Effector CD8-positive, alpha-beta T cell (primary cell): Measurements from ENCODE around the gene EFCAB8.
"Not testable (repeated sequence)": the region's sequence is repeated elsewhere in the genome, so short reads cannot be mapped to it uniquely, and the experiment has no call there.

Experiments
- DNase-seq: peaks from one replicate; lab custom pipeline; 2025; lab: John Stamatoyannopoulos, UW

The EFCAB8 gene

GRCh38 chr20:32842688-32843524 lies 15.8 kb upstream of the EFCAB8 start:
- no peak for DNase-seq

- no peak for DNase-seq
Observed at GRCh38 chr20:32845786-32846185, 12.9 kb upstream of the EFCAB8 start.

GRCh38 chr20:32846852-32847251 lies 11.9 kb upstream of the EFCAB8 start:
- no peak for DNase-seq

GRCh38 chr20:32847964-32848363 lies 10.8 kb upstream of the EFCAB8 start:
- DNase-seq = no peak

- no peak for DNase-seq
Observed at GRCh38 chr20:32848846-32849245, 9.9 kb upstream of the EFCAB8 start.

- no peak for DNase-seq
Observed at GRCh38 chr20:32849577-32849976, 9.1 kb upstream of the EFCAB8 start.

- no peak for DNase-seq
Observed at GRCh38 chr20:32855387-32855786, 3.3 kb upstream of the EFCAB8 start.

GRCh38 chr20:32858189-32858588 lies 534 bp upstream of the EFCAB8 start:
- DNase-seq = no peak

GRCh38 chr20:32861446-32861845 lies 2.7 kb downstream of the EFCAB8 start:
- no peak for DNase-seq

- DNase-seq = no peak
Observed at GRCh38 chr20:32869562-32869961, 10.8 kb downstream of the EFCAB8 start.

GRCh38 chr20:32870526-32870925 lies 11.8 kb downstream of the EFCAB8 start:
- DNase-seq = not testable (repeated sequence)

GRCh38 chr20:32870985-32871384 lies 12.3 kb downstream of the EFCAB8 start:
- no peak for DNase-seq

GRCh38 chr20:32871627-32872160 lies 13.0 kb downstream of the EFCAB8 start:
- no peak for DNase-seq

GRCh38 chr20:32872266-32872665 lies 13.5 kb downstream of the EFCAB8 start:
- DNase-seq = no peak

GRCh38 chr20:32875673-32876072 lies 16.9 kb downstream of the EFCAB8 start:
- DNase-seq = no peak

GRCh38 chr20:32877507-32877906 lies 18.8 kb downstream of the EFCAB8 start:
- no peak for DNase-seq

GRCh38 chr20:32878820-32879219 lies 20.1 kb downstream of the EFCAB8 start:
- no peak for DNase-seq

- no peak for DNase-seq
Observed at GRCh38 chr20:32879538-32879937, 20.8 kb downstream of the EFCAB8 start.

GRCh38 chr20:32880635-32881034 lies 21.9 kb downstream of the EFCAB8 start:
- DNase-seq = no peak

- no peak for DNase-seq
Observed at GRCh38 chr20:32883081-32883480, 24.4 kb downstream of the EFCAB8 start.

- DNase-seq = no peak
Observed at GRCh38 chr20:32885185-32885584, 26.5 kb downstream of the EFCAB8 start.

GRCh38 chr20:32885952-32886351 lies 27.2 kb downstream of the EFCAB8 start:
- DNase-seq = no peak

- no peak for DNase-seq
Observed at GRCh38 chr20:32886652-32887051, 27.9 kb downstream of the EFCAB8 start.

- DNase-seq = no peak
Observed at GRCh38 chr20:32887492-32887891, 28.8 kb downstream of the EFCAB8 start.
